Measurements from ENCODE around the gene KRTAP1-5.
"Not testable (repeated sequence)": the region's sequence is repeated elsewhere in the genome, so short reads cannot be mapped to it uniquely, and the experiment has no call there.

KRTAP1-5 gene, protein sequence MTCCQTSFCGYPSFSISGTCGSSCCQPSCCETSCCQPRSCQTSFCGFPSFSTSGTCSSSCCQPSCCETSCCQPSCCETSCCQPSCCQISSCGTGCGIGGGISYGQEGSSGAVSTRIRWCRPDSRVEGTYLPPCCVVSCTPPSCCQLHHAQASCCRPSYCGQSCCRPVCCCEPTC

DNA sequence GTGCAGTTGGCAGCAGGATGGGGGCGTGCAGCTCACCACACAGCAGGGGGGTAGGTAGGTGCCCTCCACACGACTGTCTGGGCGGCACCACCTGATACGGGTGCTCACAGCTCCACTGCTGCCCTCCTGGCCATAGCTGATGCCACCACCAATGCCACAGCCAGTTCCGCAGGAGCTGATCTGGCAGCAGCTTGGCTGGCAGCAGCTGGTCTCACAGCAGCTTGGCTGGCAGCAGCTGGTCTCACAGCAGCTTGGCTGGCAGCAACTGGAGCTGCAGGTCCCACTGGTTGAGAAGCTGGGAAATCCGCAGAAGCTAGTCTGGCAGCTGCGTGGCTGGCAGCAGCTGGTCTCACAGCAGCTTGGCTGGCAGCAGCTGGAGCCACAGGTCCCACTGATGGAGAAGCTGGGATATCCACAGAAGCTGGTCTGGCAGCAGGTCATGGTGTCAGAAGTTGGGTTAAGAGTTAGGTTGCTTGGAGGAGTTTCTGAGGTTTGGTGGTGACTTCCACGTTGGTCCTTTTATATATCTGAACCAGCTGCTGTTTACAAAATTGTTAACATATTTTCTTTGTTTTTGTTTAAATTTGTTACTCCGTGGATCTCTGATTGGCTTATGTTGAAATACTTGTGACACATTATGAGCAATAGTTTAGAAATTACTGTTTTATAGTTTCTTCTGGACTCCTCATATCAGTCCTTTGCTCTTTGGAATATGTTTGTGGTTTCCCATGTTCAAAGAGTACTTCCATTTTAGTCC lies at the start of gene KRTAP1-5:
KRTAP1-5 (minus strand) TSS at position 494 of the 757 bp plus-strand sequence; CDS start at position 441, 53 bp downstream.
- no peak for DNase-seq

- no peak for DNase-seq
Observed at GRCh38 chr17:41076788-41077187, 49.8 kb upstream of the KRTAP1-5 start.

DNA sequence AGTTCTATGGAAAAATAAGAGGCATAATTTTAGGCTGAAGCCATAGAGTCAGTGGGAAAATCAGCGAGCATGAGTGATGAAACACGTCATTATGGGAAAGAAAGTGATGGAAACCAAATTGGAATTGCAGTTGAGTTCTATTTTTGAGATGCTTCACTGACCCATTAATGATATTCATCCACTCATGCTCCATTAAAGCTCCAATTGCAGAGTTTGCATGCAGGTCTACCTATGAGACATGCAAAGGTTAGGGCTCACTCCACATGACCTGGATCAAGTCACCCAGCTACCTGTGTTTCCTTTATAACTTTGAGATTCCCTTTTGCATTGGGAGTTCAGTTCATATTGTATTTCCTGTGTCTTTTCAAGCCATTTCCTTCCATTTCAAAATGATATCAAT lies 46.7 kb upstream of the KRTAP1-5 start:
- DNase-seq = no peak

DNA sequence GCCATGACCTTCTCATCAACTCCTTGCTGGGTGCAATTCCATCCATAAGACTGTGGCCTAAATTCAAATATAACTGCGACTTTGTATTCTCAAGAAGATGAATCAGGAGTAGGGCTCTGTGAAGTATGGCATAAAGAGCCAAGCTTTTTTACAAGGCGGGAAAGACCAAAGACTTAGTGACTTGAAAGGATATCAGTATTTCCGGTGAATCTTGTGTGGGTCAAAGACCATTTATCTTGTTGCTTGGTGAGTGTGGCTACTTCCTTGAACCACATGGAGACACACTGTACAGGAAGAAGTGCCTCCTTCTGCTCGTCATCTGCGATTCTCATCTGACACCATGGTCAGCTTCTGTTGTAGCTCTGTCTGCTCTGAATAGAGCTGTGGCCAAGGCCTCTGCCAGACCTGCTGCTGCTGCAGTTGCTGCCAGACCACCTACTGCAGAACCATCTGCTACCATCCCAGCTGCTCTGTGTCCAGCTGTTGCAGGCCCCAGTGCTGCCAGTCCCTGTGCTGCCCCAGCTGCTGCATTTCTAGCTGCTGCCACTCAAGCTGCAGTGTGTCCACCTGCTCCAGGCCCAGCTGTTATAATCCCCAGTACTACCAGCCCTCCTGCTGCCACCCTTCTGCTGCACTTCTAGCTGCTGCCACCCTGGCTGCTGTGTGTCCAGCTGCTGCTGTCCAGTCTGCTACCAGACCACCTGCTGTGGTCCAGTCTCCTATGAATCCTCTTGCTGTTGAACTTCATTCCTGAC lies 44.8 kb upstream of the KRTAP1-5 start:
- DNase-seq = no peak

DNA sequence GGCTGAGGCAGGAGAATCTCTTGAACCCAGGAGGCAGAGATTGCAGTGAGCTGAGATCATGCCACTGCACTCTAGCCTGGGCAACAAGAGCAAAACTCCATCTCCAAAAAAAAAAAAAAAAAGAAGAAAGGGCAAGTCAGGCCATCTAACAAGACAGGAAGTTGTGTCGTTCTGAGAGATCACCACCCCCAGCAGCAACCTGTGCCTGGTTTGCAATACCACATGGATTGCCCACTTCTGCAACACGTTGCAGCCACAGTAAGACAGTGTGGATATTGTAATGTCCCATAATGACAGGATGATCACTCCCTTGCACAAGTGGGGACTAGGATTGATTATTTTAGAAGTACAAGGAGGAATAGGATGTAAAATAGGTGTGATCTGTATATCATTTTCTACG lies 42.0 kb upstream of the KRTAP1-5 start:
- DNase-seq = no peak

- DNase-seq = no peak
Observed at GRCh38 chr17:41067281-41067680, 40.3 kb upstream of the KRTAP1-5 start.

DNA sequence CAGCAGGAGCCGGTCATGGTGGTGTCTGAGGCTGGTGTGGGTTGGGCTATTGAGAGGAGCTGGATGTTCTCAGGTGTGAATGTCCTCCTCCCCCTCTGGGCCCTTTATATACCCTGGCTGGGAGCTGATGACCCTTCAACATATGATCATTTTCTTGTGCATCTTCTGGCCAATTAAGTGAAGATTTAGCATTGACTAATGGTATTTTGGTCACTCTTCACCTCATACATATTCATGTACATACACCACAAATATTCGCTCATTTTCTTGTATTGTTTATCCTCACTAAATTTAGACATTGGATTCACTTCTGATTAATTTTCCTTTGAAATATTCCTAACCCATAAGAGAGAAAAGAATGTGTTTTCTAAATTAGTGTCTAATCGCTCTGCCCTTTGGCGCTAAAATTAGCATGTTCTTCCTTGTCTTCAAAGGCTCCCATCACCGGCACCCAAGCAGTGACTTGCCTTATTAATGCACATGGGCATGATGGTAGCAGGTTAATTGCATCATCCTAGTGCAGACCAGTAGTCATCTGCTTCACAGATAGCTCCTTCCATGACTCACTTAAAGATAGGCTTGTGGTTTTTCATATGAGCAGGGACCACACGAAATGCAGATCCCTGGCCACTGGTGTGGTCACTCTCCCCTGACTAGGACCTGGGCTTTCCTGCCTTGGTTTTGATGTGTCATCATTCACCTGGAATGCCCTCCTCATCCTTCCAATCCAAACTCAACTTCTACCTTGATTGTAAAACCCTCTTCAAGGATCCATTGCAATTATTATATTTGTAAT lies 39.0 kb upstream of the KRTAP1-5 start, which contains the start of gene KRTAP2-4:
KRTAP2-4 (minus strand) TSS at position 51 of the 796 bp plus-strand sequence; CDS start at position 17, 34 bp downstream.
- no peak for DNase-seq

- not testable (repeated sequence) for DNase-seq
Observed at GRCh38 chr17:41065016-41065689, 38.1 kb upstream of the KRTAP1-5 start.

GRCh38 chr17:41064301-41064700 lies 37.3 kb upstream of the KRTAP1-5 start:
- no peak for DNase-seq

- DNase-seq = no peak
Observed at GRCh38 chr17:41063449-41063848, 36.4 kb upstream of the KRTAP1-5 start.

DNA sequence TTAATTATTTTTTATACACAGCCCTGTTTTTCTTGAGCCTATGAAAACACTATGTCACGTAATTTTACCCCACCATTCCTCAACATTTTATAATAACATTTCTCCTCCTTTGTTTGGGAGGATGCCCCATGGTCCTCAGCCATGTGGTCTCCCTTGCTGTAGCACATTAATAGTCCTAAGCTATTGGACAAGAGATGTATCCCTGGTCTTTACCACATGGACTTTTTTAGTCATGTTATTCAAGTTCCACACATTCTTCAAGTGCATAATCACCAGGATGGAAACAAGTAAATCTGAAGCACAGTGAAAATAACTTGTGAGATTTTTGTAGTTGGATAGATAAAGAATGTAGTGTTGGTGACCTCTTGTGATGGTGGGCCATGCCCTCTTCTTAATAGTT lies 35.0 kb upstream of the KRTAP1-5 start:
- DNase-seq = no peak

- DNase-seq = no peak
Observed at GRCh38 chr17:41060052-41060604, 33.1 kb upstream of the KRTAP1-5 start, which contains the start of gene KRTAP2-3. KRTAP2-3 (minus strand) TSS chr17:41060114; CDS start chr17:41060050, 64 bp downstream.

GRCh38 chr17:41059276-41060051 lies 32.5 kb upstream of the KRTAP1-5 start:
- not testable (repeated sequence) for DNase-seq

GRCh38 chr17:41058741-41059140 lies 31.7 kb upstream of the KRTAP1-5 start:
- no peak for DNase-seq

GRCh38 chr17:41057547-41057946 lies 30.5 kb upstream of the KRTAP1-5 start:
- DNase-seq = no peak

DNA sequence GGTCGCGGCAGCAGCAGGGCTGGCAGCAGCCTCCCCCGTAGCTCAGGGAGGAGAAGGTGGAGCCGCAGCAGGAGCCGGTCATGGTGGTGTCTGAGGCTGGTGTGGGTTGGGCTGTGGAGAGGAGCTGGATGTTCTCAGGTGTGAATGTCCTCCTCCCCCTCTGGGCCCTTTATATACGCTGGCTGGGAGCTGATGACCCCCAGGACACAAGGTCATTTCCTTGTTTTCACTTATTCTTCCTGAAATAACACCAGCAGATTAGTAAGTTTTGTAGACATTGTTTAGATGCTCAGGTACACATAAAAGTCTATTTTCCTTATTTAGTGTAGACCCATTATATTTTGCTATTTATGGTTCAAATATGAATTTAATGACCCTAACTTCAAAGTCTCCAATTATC lies 28.1 kb upstream of the KRTAP1-5 start, which contains the start of gene KRTAP2-2:
KRTAP2-2 (minus strand) TSS at position 101 of the 400 bp plus-strand sequence; CDS start at position 82, 19 bp downstream.
- DNase-seq = not testable (repeated sequence)

DNA sequence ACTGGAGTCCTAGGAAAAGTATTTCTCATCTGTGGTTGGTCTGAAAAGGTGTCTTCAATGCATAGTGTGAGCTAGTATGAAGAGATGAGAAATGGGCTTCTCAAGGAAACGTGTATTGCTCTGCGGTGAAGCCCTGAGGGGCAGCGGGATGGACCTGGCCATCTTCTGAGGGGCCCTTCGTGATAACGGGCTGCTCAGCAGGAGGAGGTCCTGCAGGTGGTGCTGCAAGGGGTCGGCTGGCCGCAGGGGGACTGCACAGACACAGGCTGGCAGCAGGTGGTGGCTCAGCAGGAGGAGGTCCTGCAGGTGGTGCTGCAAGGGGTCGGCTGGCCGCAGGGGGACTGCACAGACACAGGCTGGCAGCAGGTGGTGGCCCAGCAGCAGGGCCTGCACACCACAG lies 27.5 kb upstream of the KRTAP1-5 start:
- DNase-seq = not testable (repeated sequence)

DNA sequence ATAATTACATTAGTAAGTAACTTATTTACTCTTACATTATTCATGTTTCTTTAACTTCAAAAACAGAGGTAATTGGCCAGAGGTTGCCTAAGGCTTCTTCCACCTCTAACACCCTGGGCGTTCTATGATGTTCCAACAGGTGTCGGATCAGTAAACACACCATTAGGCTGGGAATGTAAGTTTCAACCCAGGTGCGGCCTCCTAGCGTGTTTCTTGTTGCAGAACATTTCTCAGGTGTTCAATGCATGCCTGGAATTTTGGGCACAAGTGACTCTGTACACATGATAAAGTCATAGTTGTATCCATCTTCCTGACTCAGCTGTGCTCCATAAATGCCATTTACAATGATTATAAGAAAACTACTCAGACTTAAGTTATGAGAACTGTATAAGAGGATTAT lies 27.0 kb upstream of the KRTAP1-5 start:
- no peak for DNase-seq

- no peak for DNase-seq
Observed at GRCh38 chr17:41052566-41052965, 25.6 kb upstream of the KRTAP1-5 start.

GRCh38 chr17:41049110-41049509 lies 22.1 kb upstream of the KRTAP1-5 start:
- DNase-seq = no peak

DNA sequence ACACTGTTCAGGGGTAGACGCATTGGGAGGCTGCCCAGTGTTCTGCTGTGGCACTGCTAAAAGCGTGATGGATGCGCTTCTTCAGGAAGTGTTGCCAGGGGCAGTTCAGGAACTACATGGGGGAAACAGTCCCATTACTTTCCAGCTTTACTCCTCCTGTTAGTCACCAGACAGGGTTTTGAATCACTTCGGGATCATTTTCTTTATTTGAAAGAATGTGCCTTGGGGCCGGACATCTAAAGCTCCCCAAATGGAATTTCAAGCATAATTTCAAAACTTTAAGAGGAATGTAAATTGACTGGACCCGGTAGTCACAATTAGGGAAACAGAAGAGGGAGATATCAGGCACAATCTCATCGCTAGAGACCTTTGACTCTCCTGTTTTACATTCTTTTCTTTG lies 21.4 kb upstream of the KRTAP1-5 start:
- no peak for DNase-seq

Data from NCI-H1694 (cell line).